Activated CD4-positive, CD25-positive, alpha-beta regulatory T cell treated with anti-CD3 and anti-CD28 coated beads, Interleukin-2, amount 50 U/mL, for 72 hours (primary cell): ENCODE data around the gene MFN2.
"Not testable (repeated sequence)": the region's sequence is repeated elsewhere in the genome, so short reads cannot be mapped to it uniquely, and the experiment has no call there.

Experiments used
- DNase-seq: peaks from one replicate; pipeline ENCODE4 v3.0.0; 2021

MFN2 gene

DNA sequence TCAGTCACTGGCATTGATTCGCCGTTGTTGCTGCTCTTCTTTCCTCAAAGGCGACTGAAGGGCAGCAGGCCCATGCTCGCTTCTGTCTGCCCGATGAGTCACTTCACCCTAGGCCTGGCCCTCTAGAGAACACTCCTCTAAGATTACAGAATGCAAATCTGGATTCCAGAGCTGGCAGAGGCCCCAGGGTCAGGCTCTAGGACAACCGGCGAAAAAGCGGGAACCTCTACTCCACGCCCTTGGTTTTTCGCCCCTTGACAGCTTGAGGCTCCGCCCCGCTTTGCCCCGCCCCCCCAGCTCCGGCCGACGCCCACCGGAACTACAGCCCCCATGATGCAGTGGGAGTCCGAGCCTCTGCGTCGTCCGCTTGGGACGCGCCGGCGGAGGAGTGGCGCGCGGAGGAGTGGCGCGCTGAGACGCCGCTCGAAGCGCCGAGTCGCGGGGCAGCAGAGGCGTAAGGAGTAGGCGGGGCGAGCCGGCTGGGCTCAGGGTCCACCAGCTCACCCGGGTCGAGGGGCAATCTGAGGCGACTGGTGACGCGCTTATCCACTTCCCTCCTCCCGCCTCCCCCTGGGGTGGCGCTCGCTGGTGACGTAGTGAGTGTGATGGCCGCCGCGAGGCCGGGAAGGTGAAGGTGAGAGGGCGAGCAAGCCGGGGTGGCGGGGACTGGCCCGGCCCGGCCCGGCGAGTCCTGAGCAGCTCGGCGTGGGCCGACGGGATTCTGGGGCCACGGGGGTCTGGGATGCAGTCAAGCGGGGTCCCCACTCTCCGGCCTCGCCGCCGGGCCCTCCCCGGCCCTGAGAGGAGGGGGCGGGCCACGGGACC lies at the start of gene MFN2:
Gene MFN2 (plus strand): TSS at position 594 of the 825 bp plus-strand sequence. CDS start 8,725 bp downstream, outside the sequence.
- peak; percentile 90 for DNase-seq

DNA sequence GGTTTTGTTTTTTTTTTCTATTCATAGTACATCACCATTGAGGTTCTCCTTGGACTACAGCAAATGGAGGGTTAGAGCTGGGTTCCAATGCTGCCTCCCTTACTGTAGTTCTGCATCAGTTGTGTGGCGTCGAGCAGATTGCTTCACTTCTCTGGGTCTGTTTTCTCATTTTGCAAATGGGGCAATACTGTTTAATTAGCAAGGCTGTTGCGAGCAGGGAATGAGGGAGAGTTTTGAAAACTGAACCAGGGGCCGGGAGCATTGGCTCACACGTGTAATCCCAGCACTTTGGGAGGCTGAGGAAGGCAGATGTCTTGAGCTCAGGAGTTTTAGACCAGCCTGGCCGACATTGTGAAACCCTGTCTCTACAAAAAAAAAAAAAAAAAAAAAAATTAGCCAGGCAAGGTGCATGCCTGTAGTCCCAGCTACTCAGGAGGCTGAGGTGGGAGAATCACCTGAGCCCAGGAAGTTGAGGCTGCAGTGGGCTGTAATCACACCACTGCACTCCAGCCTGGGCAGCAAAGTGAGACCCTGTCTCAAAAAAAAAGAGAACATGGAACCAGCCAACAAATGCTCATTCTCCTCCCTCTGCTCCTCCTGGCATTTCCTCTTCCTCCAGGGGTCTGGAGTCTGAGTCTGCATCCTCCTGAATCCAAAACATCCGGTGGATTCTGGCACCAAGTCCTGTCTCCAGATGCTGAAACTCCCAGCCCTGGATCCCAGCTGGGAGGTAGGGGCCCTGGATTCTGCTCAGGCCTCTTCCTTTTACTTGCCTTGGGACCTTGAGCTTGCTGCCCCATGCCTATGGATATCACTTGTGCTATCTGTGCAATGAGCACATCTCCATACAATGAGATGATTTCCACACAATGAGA lies 49.4 kb upstream of the MFN2 start:
- no peak for DNase-seq

DNA sequence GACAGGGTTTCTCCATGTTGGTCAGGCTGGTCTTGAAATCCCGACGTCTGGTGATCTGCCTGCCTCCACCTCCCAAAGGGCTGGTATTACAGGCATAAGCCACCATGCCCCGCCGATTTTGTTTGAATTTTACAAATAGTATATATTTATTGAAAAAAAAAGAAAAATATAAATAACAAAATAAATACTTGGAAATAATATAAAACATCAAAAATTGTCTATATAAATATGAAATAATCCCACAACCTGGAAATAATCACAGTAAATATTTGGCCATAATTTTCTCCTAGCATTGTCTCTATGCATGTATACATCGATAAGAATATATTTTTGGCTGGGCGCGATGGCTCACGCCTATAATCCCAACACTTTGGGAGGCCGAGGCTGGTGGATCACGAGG lies 48.4 kb upstream of the MFN2 start:
- DNase-seq = no peak

DNA sequence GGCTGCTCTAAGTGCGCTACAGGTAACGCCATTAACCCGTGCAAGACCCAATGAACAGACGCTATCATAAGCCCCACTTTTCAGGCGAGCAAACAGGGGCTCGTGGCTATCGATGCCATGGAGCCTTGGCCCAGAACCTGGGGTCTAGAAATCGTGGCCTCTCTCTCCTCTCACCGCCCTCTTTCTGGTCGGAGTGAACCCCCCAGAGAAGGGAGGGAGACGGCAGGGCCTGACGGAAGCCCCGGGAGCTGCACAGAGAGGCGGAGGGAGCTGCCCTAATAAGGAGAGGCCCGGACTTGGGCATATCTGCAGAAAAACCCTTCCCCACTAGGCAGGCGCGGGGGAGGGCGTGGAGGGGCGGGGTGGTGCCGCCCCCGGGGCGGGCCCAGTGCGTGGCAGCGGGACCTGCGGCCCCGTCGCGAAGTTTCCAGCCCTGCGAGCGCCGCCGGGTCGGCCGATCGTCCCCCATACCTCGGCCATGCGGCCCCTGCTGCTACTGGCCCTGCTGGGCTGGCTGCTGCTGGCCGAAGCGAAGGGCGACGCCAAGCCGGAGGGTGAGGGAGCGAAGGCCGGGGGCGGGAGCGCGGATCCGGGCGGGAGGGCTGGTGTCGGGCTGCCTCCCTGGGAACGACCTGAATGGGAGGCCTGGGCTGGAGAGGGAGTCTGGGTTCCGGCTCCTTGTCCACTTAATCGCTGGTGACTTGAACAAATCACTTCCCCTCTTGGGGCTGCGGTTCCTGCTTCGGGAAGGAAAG lies 45.8 kb upstream of the MFN2 start, which contains the start of gene PLOD1:
Gene PLOD1 (plus strand): TSS at position 416 of the 755 bp plus-strand sequence. CDS start 63 bp downstream, at position 479.
- peak; percentile 80 for DNase-seq

DNA sequence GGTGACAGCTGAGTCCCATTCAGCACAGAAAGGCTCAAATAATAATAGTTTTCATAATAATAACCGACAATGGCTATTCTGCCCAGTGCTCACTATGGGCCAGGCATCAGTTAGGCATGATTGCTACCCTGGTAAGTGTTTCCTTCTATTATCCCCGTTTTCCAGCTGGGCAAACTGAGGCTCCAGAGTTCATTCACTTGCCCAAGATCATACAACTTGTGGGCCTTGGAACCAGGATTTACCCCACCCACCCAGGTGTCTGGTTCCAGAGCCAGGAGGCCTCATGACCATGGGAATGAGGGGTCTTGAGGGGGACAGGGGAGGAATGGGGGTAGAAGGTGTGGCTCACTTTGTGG lies 45.2 kb upstream of the MFN2 start:
- no peak for DNase-seq

DNA sequence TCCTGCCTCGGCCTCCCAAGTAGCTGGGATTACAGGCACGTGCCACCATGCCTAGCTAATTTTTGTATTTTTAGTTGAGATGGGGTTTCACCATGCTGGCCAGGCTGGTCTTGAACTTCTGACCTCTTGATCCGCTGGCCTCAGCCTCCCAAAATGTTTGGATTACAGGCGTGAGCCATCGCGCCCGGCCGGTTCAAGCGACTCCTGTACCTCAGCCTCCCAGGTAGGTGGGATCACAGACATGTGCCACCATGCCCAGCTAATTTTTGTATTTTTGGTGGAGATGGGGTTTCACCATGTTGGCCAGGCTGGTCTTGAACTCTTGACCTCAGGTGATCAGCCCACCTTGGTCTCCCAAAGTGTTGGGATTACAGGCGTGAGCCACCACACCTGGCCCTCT lies 44.5 kb upstream of the MFN2 start:
- not testable (repeated sequence) for DNase-seq

DNA sequence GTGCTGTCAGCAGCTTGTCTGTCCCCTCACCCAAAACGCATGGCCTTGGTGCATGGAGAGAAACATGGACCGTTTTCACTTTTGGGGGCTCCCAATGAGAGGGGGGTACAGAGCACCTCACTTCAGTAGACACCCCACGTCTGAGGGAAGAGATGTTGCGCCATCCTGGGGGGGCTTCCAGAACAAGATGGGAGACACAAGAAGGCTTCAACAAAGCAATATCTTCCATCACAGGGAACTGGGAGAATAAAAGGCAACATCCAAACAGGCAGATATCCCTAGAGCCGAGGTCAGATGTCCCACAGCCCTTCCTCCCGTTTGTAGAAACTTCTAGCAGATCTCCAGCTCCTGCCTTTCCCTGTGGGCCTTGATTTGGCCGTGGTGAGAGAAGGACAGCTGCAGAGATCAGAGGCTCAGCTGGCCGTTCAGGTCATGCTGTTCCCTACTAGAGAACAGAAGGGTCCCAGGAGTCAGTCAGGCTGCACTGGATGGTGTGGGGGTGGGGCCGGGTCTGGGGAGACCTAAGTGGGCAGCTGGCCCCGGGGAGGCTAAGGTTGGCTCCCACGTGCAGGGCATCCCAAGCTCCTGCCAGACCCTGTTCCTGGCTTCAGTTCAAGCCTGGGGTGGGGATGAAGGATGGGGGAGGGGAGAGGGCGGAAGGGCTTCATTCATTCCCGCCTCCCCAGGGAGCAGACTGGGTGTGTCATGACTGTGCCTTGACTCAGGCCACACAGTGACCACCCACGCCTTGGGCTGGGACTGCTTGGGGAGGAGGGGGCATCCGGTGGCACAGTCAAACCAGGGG lies 41.3 kb upstream of the MFN2 start:
- DNase-seq = no peak

DNA sequence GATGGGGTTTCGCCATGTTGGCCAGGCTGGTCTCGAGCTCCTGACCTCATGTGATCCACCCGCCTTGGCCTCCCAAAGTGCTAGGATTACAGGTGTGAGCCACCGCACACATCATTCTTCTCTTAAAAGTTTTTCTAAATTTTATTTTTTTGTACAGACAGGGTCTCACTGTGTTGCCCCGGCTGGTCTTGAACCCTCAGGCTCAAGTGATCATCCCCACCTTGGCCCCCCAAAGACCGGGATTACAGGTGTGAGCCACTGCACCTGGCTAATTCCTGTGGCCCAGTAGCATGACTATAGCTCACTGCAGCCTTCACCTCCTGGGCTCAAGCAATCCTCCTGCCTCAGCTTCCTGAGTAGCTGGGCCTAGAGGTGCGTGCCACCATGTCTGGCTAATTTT lies 40.5 kb upstream of the MFN2 start:
- DNase-seq = not testable (repeated sequence)

DNA sequence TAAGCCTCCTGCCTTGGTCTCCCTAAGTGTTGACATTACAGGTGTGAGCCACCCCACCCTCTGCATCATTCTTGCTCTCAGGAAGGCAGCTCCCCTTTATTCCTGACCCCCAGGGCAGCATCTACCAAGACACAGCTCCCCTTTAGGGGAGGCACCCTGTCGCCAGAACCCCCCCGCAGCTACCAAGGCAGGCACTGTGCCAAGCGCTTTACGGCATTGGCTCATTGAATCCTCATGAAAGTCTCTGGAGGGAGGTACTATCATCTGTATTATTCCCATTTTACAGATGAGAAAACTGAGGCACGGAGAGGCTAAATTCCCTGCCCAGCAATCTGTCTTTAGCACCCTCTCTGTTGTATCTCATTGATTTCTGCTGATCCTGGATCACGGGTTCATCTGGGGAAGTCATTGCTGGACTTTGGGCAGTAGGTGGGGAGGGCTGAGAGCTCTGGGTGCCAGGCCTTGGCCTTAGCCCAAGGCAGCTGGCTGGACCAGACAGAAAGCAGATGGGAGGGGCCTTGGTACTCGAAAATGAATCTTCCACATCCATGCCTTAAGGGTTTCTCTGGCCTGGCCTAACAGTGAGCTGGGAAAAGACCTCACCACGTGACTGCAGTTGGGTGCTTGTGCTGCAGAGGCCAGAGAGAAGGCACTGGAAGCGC lies 39.9 kb upstream of the MFN2 start:
- no peak for DNase-seq

DNA sequence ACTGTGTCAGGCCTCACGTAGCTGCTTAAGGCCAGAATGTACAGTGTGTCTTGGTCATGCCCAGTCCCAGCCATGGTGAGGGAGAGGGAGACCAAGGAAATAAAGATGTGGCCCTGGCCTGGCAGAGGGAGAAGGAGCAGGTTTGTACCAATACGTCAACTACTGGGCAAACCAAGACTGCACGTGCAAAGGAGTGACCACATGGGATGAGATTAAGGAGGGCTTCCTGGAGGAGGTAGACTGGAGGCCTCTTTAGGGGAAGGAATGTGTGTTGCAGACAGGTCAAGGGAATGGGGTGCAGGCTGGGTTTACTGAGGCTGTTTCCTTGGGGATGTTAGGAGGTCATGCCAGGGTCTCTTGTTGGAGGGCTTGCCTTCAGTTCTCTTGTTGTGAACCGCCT lies 38.0 kb upstream of the MFN2 start:
- DNase-seq = no peak

DNA sequence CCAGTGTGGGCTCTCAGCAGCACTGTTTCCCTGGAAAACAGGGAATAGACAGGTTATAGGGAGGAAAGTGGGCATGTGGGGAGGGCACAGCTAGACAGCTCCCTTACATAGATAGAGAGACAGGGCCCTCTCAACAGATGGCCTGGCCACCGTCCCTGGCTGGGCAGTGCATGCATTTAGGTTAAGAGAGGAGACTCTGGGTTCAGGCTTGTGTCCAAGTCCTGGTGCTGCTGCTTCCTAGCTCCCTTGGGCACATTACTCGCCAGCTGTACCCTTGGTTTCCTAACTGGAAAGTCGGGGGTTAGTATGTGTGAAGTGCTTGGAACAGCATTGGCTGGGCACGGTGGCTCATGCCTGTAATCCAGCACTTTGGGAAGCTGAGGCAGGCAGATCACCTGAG lies 36.6 kb upstream of the MFN2 start:
- DNase-seq = no peak

DNA sequence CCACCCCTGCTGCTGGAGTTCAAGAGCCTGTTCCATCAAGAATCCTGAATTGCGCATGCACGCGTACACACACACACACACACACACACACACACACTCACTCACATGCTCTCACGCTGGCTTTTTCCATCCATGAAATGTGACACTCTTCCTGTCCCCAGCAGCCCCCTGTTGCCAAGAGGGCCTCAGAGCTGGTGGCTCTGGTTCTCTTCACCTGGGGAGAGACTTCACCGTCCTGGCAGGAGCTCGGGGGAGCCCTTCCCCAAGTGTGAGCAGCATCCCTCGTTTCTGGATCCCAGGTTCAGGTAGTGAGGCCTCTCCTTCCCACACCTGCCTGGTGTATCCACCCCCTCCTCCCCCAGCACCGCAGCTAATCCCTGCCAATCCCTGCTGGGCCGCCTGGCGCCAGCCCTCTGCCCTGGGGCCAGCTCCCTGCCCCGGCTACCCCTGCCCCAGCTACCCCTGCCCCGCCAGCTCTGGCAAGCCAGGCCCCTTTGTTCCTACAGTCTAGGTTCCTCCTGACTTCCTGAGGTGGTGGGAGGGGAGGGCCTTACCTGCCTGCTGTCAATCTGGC lies 35.8 kb upstream of the MFN2 start:
- no peak for DNase-seq

DNA sequence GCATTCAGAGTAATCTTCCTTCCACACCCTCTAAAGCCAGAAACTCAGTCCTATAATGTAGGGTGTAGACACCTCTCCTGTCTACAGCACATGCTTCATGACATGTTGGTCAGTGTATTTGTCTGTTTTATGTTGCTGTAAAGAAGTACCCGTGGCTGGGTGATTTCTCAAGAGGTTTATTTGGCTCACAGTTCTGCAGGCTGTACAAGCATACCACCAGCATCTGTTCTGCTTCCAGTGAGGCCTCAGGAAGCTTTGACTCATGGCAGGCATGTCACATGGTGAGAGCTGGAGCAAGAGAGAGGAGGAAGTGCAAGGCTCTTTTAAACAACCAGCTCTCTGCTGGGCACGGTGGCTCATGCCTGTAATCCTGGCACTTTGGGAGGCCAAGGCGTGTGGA lies 33.6 kb upstream of the MFN2 start:
- no peak for DNase-seq

DNA sequence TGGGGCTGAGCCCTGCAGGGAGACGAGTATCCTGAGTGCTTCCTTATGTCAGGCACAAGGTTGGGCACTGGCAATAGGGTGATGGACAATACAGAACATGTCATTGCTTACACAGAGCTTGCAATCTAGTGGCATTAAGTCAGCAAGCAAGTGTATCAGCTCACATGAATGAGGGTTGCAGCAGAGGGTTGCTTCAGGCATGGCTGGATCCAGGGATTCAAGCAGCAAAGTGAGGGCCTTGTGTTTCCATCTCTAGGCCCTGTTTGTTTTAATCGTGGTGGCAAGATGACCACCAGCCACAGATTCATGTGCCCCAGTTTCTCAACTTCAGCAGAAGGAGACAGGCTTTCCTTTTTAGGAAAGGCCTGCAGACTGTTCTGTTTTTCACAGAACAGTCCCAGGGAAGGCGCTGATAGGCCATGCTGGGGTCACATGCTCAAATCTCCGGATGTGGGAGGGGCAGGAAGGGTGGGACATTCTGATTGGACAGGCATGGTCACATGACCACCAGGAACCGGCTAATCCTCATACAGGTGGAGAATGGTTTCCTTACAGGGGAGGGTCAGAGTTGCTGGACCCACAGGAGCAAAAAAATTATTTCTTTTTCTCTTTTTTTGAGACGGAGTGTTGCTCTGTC lies 31.3 kb upstream of the MFN2 start:
- peak; percentile 71 for DNase-seq

DNA sequence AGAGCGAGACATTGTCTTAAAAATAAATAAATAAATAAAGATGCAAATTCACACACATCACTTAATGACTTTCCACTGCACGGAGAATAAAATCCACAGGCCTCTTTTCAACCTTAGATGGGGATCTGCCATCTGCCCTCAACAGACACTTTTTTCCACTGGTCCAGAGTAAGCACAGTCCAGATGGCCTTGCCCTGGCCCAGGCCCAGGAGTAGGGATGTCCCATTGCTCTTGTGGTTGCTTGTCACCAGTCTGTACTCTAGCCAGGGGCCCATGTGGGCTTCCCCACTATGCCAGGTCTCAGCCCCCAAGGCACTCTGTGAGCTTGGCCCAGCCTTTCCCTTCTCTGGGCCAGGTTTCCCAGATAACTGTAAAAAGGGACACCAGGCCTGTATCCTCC lies 28.3 kb upstream of the MFN2 start:
- no peak for DNase-seq

DNA sequence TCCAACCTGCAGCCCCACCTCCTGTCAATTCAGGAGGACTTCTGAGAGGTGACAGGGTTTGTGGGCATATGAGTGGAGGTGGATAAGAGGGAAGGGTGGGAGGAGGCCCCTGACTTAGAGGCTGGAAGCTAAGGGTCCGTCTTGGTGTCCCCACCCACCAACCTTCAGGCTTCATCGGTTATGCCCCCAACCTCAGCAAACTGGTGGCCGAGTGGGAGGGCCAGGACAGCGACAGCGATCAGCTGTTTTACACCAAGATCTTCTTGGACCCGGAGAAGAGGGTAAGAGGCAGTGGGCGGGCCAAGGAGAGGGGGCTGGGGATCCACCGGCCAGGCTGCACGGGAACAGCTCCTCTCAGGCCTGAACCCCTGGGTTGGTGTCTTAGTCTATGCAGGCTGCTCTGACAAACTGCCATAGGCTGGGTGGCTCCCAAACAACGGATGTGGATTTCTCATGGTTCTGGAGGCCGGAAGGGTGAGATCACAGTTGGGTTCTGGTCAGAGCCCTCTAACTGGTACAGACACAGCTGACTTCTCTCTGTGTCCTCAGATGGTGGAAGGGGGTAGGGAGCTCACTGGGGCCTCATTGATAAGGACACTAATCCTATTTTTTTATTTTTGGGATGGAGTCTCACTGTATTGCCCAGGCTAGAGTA lies 27.7 kb upstream of the MFN2 start:
- no peak for DNase-seq

DNA sequence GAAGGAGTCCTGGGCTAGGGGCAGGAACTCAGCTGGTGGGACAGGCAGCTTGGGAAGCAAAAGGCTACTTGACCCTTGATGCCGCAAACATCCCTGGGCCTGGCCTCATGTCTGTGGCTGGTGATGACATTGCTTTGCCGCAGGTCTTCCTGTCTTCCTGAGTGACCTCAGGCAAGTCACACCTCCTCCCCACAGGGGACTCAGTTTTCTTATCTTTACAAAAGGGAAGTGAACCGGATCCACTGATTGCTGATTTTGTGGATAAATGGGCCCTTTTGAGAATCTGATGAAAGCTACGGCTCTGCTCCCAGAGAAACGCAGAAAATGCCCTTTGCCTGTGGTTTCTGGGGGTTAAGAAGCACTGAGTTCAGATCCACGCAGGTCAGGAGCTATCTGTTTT lies 25.0 kb upstream of the MFN2 start:
- no peak for DNase-seq

DNA sequence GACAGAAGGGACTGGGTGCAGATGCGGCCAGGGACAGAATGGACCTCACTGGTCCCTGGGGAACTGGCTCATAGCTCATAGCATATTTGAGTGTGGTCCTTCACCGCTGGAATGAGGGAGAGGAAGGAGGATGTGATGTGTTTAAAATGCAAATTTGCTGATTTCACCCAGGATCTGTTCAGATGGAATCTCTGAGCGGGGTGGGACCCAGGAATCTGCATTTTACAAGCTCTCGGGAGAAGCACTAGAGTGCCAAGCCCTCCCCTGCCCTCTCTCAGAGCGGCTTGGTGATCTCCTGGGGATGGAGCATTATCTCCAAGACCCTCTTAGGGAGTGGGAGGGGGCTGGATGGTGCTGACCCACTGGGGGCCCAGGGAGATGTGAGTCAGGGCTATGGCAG lies 22.8 kb upstream of the MFN2 start:
- DNase-seq = no peak

DNA sequence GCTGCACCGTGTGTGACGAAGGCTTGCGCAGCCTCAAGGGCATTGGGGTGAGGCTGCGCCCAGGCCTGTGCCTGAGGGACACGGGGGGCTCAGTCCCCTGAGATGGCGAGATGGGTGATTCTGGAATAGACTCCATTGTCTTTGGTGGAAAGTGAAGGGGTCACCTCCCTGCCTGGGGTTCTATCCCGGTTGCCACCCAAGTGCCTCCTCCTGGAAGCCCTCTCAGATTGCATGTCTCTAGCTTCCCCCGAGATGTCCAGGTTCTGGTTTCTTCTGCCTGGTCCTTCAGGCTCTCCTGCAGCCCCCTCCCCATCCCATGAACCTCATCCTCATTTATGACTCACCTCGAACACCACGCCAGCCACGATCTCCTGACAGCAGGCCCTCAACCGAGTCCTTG lies 22.3 kb upstream of the MFN2 start:
- no peak for DNase-seq

DNA sequence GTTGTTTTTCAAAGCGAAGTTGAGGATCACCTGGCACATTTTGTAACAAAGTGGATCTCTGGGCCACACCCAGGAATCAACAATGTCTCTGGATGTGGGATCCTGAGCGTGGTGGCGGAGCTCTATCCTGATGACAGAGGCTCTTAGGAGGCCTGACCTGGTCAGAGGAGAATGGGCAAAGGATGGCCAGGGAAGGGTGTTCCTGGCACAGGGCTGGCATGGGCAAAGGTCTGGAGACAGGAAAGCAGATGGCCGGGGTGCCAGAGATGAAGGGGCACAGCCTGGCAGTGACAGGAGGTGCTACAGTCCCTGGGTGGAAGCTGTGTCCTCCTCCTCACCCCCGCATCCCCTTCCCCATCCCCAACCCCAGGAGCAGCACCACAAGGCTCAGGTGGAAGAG lies 20.0 kb upstream of the MFN2 start:
- no peak for DNase-seq
